Activated CD4-positive, CD25-positive, alpha-beta regulatory T cell treated with anti-CD3 and anti-CD28 coated beads, Interleukin-2, amount 50 U/mL, for 24 hours (primary cell): ENCODE results near the gene SLC1A2.

Experiments used
- ATAC-seq, 2 donors: fragments of 150-1000 bp; cut with Tn5 transposase; one replicate each; pipeline ENCODE4 v1.10.0; 2021; ENCODE audit warnings: mild to moderate bottlenecking in 1 of 2, moderate library complexity in 1 of 2

SLC1A2 gene

GRCh38 chr11:35323076-35323868 lies 96.1 kb downstream of the SLC1A2 start:
- ATAC-seq: no peak

GRCh38 chr11:35322318-35322979 lies 96.9 kb downstream of the SLC1A2 start:
- no peak for ATAC-seq

GRCh38 chr11:35321532-35322317 lies 97.6 kb downstream of the SLC1A2 start:
- no peak for ATAC-seq

DNA sequence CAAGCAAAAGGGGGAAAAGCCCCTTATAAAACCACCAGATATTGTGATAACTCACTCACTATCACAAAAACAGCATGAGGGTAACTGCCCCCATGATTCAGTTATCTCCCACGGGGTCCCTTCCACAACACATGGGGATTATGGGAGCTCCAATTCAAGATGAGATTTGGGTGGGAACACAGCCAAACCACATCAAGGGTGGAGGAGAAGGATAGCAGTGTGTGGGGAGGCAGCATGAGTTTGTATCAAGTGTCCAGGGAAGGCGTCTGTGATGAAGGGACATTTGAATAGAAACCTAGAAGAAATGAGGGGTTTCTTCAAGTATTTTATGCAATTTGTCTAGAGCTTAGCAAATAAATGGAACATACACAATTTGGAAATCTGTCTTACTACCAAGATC lies 98.2 kb downstream of the SLC1A2 start:
- no peak for ATAC-seq

DNA sequence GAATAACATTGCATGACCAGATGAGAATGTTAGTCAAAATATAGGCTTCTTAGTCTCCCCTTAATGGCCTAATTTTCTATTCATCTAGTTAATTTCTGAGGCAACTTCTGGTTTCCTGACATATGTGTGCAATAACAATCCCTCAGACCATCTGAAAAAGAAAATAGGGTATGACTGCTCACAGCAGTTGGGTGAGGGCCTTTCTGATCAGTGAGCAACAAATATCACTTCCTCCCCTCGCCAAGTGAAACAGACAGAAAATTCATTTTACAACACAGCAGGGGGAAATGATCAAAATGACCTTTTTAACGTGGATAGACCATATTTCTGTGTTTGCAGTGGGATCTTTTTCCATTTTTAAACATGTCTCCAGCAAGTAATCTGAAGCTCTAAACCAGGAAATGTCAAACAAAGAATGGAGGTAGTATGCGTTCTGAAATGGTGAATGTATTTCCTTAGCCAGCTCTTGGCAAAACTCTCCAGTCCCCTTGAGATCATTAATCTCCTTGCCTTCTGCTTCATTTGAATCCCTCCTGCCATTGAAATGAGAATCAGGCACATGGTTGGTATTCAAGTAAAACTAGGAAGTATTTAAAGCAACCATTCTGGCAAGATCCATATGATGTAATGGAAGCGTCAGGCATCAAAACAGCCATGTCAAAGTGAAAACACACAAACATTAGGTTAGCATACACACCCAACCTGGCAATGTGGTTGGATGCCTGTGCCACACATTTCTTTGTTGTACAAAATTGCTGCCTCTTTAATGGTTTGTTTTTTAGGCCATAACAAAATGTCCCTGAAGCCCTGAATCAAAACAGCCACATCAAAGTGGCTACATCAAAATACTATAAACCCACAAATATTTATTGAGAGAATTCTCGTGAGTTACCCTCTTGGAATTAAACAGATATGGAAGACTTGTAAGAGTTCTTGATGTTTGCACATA lies 100.1 kb downstream of the SLC1A2 start:
- ATAC-seq: no peak

DNA sequence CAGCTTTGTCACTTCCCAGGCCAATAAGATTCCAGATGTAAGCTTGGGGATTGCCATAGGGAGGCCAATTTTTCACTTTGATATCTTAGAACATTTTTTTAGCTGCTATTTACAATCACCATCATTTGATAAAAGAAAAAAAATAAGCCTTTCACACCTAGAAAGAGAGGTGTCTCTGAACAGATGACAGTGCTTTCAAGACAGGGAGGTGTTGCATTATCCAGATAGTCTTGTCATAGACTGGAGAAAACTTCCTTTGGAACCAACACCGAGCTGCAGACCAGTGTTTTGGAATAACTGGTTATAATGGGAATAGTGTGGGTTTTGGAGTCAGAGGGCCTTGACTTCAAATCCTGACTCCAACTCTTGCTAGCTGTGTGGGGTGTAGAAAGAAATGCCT lies 101.0 kb downstream of the SLC1A2 start:
- no peak for ATAC-seq

DNA sequence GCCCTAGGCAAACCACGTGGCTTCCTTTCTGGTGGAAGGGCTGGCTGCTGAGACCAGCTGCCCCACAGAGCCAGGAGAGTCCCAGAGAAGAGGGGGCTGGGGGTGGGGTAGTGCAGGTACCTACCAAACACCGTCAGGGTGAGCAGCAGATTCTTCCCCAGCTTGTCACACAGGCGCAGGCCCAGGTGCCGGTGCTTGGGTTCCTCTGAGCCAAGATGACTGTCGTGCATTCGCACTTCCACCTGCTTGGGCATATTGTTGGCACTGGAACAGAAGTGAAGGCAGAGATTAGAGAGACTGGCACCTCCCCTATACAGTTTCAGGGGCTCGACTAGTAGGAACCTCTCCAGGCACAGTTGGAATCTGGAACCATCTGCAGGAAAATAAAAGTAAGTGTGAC lies 102.1 kb downstream of the SLC1A2 start:
- no peak for ATAC-seq

DNA sequence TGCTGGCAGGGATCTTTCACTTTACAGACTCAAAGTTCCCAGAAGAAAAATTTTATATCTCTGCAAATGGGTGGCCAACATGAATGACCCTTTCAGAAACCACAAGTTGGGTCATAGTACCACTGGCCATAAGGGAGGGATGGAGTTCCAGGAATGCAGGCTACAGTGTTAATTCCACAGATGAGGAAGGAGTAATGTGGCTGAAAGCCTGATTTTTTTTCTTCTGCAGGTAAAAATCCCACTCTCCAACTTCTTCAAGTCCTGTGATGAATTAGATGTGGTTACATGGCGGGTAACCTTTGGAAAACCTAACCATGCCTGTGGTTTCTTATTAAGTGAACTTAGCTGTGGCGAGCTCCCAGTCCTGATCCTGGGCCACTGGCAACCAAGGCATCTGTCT lies 103.2 kb downstream of the SLC1A2 start:
- ATAC-seq: no peak

- ATAC-seq: no peak
Observed at GRCh38 chr11:35313760-35314153, 105.6 kb downstream of the SLC1A2 start.

GRCh38 chr11:35313066-35313759 lies 106.1 kb downstream of the SLC1A2 start:
- no peak for ATAC-seq

DNA sequence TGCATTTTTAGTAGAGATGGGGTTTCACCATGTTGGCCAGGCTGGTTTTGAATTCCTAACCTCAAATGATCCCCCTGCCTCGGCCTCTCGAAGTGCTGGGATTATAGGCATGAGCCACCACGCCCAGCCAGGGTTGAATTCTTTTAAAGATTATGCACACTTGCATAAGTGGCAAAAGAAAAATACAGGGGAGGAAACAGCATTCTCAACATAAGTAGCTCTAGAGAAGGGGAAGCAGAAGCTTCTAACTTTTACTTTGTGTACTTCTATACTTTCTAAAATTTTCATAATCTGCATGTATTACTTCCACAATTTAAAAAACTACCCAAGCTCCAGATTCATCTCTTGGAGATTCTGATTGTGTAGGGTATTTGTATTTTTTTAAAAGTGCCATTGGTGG lies 108.0 kb downstream of the SLC1A2 start:
- no peak for ATAC-seq

GRCh38 chr11:35308157-35308556 lies 111.2 kb downstream of the SLC1A2 start:
- ATAC-seq: no peak

- no peak for ATAC-seq
Observed at GRCh38 chr11:35307221-35307621, 112.1 kb downstream of the SLC1A2 start.

- peak in 1 of 2 donors; percentile 24 for ATAC-seq
Observed at GRCh38 chr11:35305670-35306382, 113.5 kb downstream of the SLC1A2 start.

DNA sequence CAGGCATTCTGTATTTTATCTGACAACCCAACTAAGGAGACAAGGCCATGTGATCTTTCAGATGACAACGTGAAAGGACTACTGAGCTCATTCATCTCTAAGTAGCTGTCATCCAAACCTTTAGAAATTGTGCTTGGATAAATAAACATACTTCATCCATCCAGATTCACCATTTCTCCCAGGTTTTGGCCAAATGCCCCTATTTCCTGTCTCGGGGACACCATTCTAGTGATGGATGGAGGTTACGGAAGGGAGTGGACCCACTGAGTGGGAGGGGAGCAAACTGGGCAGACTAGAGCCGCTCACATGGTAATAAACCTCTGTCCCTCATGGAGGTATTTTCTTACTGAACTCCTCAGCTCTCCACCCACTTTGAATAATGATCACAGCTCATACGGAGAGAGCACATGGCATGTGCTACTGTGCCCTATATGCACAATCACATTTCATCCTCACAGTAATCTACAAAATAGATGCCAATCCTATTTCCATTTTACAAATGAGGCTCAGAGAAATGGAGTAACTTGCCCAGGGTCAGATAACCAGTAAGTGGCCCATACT lies 114.4 kb downstream of the SLC1A2 start:
- ATAC-seq: no peak

- peak in 1 of 2 donors; percentile 27 for ATAC-seq
Observed at GRCh38 chr11:35304386-35304775, 115.0 kb downstream of the SLC1A2 start.

GRCh38 chr11:35303596-35304385 lies 115.6 kb downstream of the SLC1A2 start:
- no peak for ATAC-seq

GRCh38 chr11:35302398-35302797 lies 117.0 kb downstream of the SLC1A2 start:
- no peak for ATAC-seq

DNA sequence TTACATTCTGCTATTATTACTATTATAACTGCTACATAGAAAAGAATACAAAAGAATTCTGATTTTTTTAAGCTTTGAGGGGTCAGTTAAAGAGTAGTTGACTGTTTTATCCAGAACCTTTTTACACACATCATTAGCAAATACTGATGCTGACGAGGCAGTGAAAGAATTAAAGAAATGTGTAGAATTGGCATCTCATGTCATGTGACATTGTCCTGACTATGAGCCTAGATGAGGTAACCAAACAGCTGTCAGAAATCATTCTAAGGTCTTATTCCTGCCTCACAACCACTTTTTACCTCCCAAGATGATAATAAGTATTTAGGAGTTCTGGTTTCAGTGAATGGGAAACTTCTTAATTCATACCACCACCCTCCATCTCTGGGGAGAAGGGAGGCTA lies 121.0 kb downstream of the SLC1A2 start:
- ATAC-seq: no peak

GRCh38 chr11:35295751-35296150 lies 123.6 kb downstream of the SLC1A2 start:
- ATAC-seq: no peak
